ENCODE data around the gene DGKI. TPM values are rescaled to one million over a fixed set of nuclear protein-coding genes. Genes with fewer than 3 reads are reported as not detected.

Gene DGKI
- total and polyA plus RNA-seq, 5 donors from 2014 or later = not detected

DNA sequence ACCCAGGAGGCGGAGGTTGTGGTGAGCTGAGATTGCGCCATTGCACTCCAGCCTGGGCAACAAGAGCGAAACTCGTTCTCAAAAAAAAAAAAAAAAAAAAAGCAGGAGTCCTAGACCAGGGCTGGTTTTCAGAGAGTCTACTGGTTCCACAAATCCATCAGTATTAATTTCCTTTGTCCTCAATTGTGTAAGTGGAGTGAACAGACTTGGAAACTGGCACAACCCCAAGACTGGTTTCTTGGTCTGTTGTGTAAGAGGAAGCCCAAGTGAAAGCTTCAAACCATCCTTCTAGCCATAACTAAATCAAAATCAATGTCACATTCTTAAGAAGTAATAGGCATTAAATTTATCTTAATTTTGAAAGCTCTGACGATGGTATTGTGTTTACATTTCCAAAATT is 213.6 kb downstream of the DGKI start:
- no peak overlapping the region for H3K27ac Mint-ChIP-seq
- Histone ChIP-seq H3K4me1 (ENCODE audit: control insufficient read depth, insufficient read depth, low read length, poor library complexity, severe bottlenecking) (no peaks in the 10 kb centered on the region), H3K9me3 (ENCODE audit: control insufficient read depth in 2 of 2, low read length in 2 of 2) (no peaks in the 10 kb centered on the region), H3K27me3 (ENCODE audit: control insufficient read depth, insufficient read depth, low read length) (no peaks in the 10 kb centered on the region), H3K27ac (ENCODE audit: insufficient read depth, low read length, poor library complexity, severe bottlenecking) (no peak overlapping the region), H3K36me3 (ENCODE audit: control insufficient read depth, insufficient read depth, low read length) (no peaks in the 10 kb centered on the region), H3K4me3 (ENCODE audit: low read depth, low read length) (no peak overlapping the region)
- H3K4me3 Mint-ChIP-seq = no peak overlapping the region
- no peaks in the 10 kb centered on the region for H3K9me3 Mint-ChIP-seq
- ATAC-seq (ENCODE audit: low read depth in 2 of 2) = no peak
- DNase-seq = no peak
- no peaks in the 10 kb centered on the region for H3K36me3 Mint-ChIP-seq
- no peaks in the 10 kb centered on the region for H3K27me3 Mint-ChIP-seq
- no peaks in the 10 kb centered on the region for H3K4me1 Mint-ChIP-seq

GRCh38 chr7:137628216-137628615 is 218.6 kb downstream of the DGKI start:
- Mint-ChIP-seq H3K4me1 (no peaks in the 10 kb centered on the region), H3K27ac (no peak overlapping the region), H3K27me3 (no peaks in the 10 kb centered on the region), H3K36me3 (no peaks in the 10 kb centered on the region), H3K9me3 (no peaks in the 10 kb centered on the region), H3K4me3 (no peak overlapping the region)
- no peak overlapping the region for H3K27ac ChIP-seq (ENCODE audit: insufficient read depth, low read length, poor library complexity, severe bottlenecking)
- H3K36me3 ChIP-seq (ENCODE audit: control insufficient read depth, insufficient read depth, low read length) = no peaks in the 10 kb centered on the region
- no peak for ATAC-seq (ENCODE audit: low read depth in 2 of 2)
- H3K9me3 ChIP-seq (ENCODE audit: control insufficient read depth in 2 of 2, low read length in 2 of 2) = no peaks in the 10 kb centered on the region
- no peak overlapping the region for H3K4me3 ChIP-seq (ENCODE audit: low read depth, low read length)
- no peak for DNase-seq
- H3K27me3 ChIP-seq (ENCODE audit: control insufficient read depth, insufficient read depth, low read length) = peaks cover 2% of the 10 kb centered on the region
- H3K4me1 ChIP-seq (ENCODE audit: control insufficient read depth, insufficient read depth, low read length, poor library complexity, severe bottlenecking) = no peaks in the 10 kb centered on the region

DNA sequence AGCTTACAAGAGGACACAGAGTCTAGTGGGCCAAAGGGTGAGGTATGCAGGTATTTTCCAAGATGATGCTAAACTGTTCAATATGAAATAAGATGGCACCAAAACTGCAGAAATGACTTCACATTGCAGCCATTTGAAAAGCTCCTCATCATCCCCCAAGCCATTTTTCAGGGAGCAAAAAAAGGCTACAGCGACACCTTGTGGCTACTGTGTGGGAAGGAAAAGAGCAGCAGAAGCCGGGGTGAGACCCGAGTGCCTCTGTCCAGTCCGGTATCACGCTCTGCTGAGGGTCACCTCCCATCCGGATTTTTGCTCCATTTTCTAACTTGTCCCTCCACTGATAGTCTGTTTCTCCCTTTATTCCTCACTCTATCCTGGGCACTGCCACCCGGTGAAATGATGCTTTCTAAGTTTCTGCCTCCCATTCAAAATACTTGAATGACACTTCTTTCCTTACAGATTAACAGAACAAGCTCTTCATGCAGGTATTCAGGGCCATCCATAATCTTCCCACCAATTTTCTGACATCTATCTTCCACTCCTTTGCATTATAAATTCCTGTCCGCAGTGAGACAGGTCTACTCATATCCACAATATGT is 220.2 kb downstream of the DGKI start:
- H3K9me3 ChIP-seq (ENCODE audit: control insufficient read depth in 2 of 2, low read length in 2 of 2) = no peaks in the 10 kb centered on the region
- H3K4me1 ChIP-seq (ENCODE audit: control insufficient read depth, insufficient read depth, low read length, poor library complexity, severe bottlenecking) = no peaks in the 10 kb centered on the region
- no peaks in the 10 kb centered on the region for H3K9me3 Mint-ChIP-seq
- ATAC-seq (ENCODE audit: low read depth in 2 of 2) = no peak
- H3K36me3 ChIP-seq (ENCODE audit: control insufficient read depth, insufficient read depth, low read length) = no peaks in the 10 kb centered on the region
- no peaks in the 10 kb centered on the region for H3K36me3 Mint-ChIP-seq
- no peak overlapping the region for H3K27ac Mint-ChIP-seq
- no peak overlapping the region for H3K27ac ChIP-seq (ENCODE audit: insufficient read depth, low read length, poor library complexity, severe bottlenecking)
- H3K4me1 Mint-ChIP-seq = no peaks in the 10 kb centered on the region
- no peak overlapping the region for H3K4me3 ChIP-seq (ENCODE audit: low read depth, low read length)
- H3K4me3 Mint-ChIP-seq = no peak overlapping the region
- peak in 1 of 3 donors; percentile 43 for DNase-seq
- H3K27me3 Mint-ChIP-seq = no peaks in the 10 kb centered on the region
- H3K27me3 ChIP-seq (ENCODE audit: control insufficient read depth, insufficient read depth, low read length) = peaks cover 2% of the 10 kb centered on the region

DNA sequence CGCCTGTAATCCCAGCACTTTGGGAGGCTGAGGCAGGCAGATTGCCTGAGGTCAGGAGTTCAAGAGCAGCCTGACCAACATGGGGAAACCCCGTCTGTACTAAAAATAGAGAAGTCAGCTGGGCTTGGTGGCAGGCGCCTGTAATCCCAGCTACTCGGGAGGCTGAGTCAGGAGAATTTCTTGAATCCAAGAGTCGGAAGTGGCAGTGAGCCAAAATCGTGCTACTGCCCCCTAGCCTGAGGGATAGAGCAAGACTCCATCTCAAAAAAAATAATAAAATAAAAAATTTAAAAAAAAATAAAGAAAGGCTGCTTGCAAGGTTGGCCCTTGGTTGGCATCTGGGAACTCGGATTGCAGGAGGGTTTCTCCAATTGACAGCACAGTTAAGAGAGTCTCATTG is 221.6 kb downstream of the DGKI start:
- no peaks in the 10 kb centered on the region for H3K36me3 ChIP-seq (ENCODE audit: control insufficient read depth, insufficient read depth, low read length)
- peaks cover 2% of the 10 kb centered on the region for H3K27me3 ChIP-seq (ENCODE audit: control insufficient read depth, insufficient read depth, low read length)
- H3K36me3 Mint-ChIP-seq = no peaks in the 10 kb centered on the region
- no peak for DNase-seq
- no peak overlapping the region for H3K27ac ChIP-seq (ENCODE audit: insufficient read depth, low read length, poor library complexity, severe bottlenecking)
- no peak overlapping the region for H3K27ac Mint-ChIP-seq
- H3K4me3 Mint-ChIP-seq = no peak overlapping the region
- no peaks in the 10 kb centered on the region for H3K4me1 Mint-ChIP-seq
- H3K9me3 Mint-ChIP-seq = no peaks in the 10 kb centered on the region
- H3K9me3 ChIP-seq (ENCODE audit: control insufficient read depth in 2 of 2, low read length in 2 of 2) = no peaks in the 10 kb centered on the region
- no peak overlapping the region for H3K4me3 ChIP-seq (ENCODE audit: low read depth, low read length)
- no peak for ATAC-seq (ENCODE audit: low read depth in 2 of 2)
- H3K4me1 ChIP-seq (ENCODE audit: control insufficient read depth, insufficient read depth, low read length, poor library complexity, severe bottlenecking) = no peaks in the 10 kb centered on the region
- H3K27me3 Mint-ChIP-seq = no peaks in the 10 kb centered on the region

DNA sequence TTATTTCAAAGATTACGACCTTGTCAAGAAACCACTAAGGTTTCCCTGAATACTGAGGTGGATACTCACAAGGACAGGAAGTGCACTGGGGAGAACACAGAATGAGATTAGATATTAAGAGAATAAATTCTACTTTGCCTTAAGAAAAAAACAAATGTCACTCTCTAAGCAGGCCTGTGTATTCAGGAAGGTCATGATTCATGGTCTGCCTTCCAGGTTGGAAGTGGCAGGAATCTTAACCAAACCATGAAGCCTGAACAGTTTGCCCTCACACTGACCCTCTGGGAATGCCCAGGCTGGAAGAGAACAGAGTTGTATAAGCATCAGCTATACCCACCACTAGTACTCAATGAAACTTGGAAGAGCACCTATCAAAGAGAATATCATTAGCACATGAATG is 227.6 kb downstream of the DGKI start:
- H3K9me3 Mint-ChIP-seq = no peaks in the 10 kb centered on the region
- Histone ChIP-seq H3K4me1 (ENCODE audit: control insufficient read depth, insufficient read depth, low read length, poor library complexity, severe bottlenecking) (no peaks in the 10 kb centered on the region), H3K27ac (ENCODE audit: insufficient read depth, low read length, poor library complexity, severe bottlenecking) (no peak overlapping the region), H3K27me3 (ENCODE audit: control insufficient read depth, insufficient read depth, low read length) (no peaks in the 10 kb centered on the region), H3K36me3 (ENCODE audit: control insufficient read depth, insufficient read depth, low read length) (no peaks in the 10 kb centered on the region), H3K9me3 (ENCODE audit: control insufficient read depth in 2 of 2, low read length in 2 of 2) (no peaks in the 10 kb centered on the region), H3K4me3 (ENCODE audit: low read depth, low read length) (no peak overlapping the region)
- DNase-seq (no peak), ATAC-seq (ENCODE audit: low read depth in 2 of 2) (no peak)
- no peak overlapping the region for H3K27ac Mint-ChIP-seq
- no peaks in the 10 kb centered on the region for H3K4me1 Mint-ChIP-seq
- no peak overlapping the region for H3K4me3 Mint-ChIP-seq
- peaks cover 6% of the 10 kb centered on the region for H3K27me3 Mint-ChIP-seq
- H3K36me3 Mint-ChIP-seq = no peaks in the 10 kb centered on the region

DNA sequence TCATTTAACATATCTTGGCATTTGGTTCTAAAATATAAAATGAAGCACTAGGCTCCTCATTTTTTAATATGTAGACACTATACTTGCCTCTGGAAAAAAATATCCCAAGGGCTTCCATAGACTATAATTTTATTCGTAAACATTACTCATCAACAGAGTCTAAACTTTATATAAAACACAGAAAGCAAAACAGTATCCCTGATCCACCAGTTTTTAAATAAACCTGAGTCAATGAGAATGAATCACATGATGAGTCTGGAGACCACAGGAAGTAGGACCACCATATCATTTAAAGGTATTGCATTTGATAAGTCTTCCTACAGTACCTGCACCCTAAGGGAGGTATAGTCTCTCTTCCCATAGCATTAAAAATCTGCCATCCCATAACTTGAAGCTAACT is 228.0 kb downstream of the DGKI start:
- Histone ChIP-seq H3K27ac (ENCODE audit: insufficient read depth, low read length, poor library complexity, severe bottlenecking) (no peak overlapping the region), H3K27me3 (ENCODE audit: control insufficient read depth, insufficient read depth, low read length) (no peaks in the 10 kb centered on the region), H3K9me3 (ENCODE audit: control insufficient read depth in 2 of 2, low read length in 2 of 2) (no peaks in the 10 kb centered on the region), H3K36me3 (ENCODE audit: control insufficient read depth, insufficient read depth, low read length) (no peaks in the 10 kb centered on the region), H3K4me3 (ENCODE audit: low read depth, low read length) (no peak overlapping the region), H3K4me1 (ENCODE audit: control insufficient read depth, insufficient read depth, low read length, poor library complexity, severe bottlenecking) (no peaks in the 10 kb centered on the region)
- Mint-ChIP-seq H3K9me3 (no peaks in the 10 kb centered on the region), H3K27me3 (peaks cover 6% of the 10 kb centered on the region), H3K4me3 (no peak overlapping the region), H3K4me1 (no peaks in the 10 kb centered on the region), H3K27ac (no peak overlapping the region), H3K36me3 (no peaks in the 10 kb centered on the region)
- DNase-seq = no peak
- no peak for ATAC-seq (ENCODE audit: low read depth in 2 of 2)

- ATAC-seq (ENCODE audit: low read depth in 2 of 2) = no peak
- H3K4me1 ChIP-seq (ENCODE audit: control insufficient read depth, insufficient read depth, low read length, poor library complexity, severe bottlenecking) = no peaks in the 10 kb centered on the region
- Mint-ChIP-seq H3K4me1 (no peaks in the 10 kb centered on the region), H3K36me3 (no peaks in the 10 kb centered on the region), H3K27ac (no peak overlapping the region), H3K27me3 (peaks cover 11% of the 10 kb centered on the region), H3K4me3 (no peak overlapping the region), H3K9me3 (no peaks in the 10 kb centered on the region)
- no peak for DNase-seq
- H3K27me3 ChIP-seq (ENCODE audit: control insufficient read depth, insufficient read depth, low read length) = peaks cover 2% of the 10 kb centered on the region
- H3K4me3 ChIP-seq (ENCODE audit: low read depth, low read length) = no peak overlapping the region
- no peaks in the 10 kb centered on the region for H3K9me3 ChIP-seq (ENCODE audit: control insufficient read depth in 2 of 2, low read length in 2 of 2)
- H3K27ac ChIP-seq (ENCODE audit: insufficient read depth, low read length, poor library complexity, severe bottlenecking) = no peak overlapping the region
- H3K36me3 ChIP-seq (ENCODE audit: control insufficient read depth, insufficient read depth, low read length) = no peaks in the 10 kb centered on the region
These were observed 233.7 kb downstream of the DGKI start for GRCh38 chr7:137613006-137613525.

DNA sequence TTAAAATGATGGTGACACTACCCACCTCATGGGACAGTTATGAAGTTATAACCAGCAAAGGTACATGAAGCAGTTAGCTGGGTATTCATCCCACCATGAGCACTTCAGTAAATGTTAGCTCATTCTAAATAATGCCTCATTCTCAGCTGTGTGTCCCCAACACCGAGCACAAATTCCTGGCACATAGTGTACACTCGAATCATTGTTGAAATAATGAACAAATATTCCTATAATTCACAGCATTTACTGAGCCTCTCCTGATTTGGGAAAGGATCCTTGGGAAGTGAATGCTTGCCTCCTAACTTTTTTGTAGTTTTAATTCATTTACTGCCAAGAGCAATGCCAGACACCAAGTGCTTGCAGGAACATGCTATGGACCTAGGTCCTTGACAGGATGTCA is 235.2 kb downstream of the DGKI start:
- H3K36me3 Mint-ChIP-seq = no peaks in the 10 kb centered on the region
- no peaks in the 10 kb centered on the region for H3K9me3 ChIP-seq (ENCODE audit: control insufficient read depth in 2 of 2, low read length in 2 of 2)

More for the DNA sequence above, 235.2 kb downstream of the DGKI start:
- Histone ChIP-seq H3K4me1 (ENCODE audit: control insufficient read depth, insufficient read depth, low read length, poor library complexity, severe bottlenecking) (no peaks in the 10 kb centered on the region), H3K27me3 (ENCODE audit: control insufficient read depth, insufficient read depth, low read length) (peaks cover 2% of the 10 kb centered on the region), H3K36me3 (ENCODE audit: control insufficient read depth, insufficient read depth, low read length) (no peaks in the 10 kb centered on the region), H3K27ac (ENCODE audit: insufficient read depth, low read length, poor library complexity, severe bottlenecking) (no peak overlapping the region), H3K4me3 (ENCODE audit: low read depth, low read length) (no peak overlapping the region)
- Mint-ChIP-seq H3K4me3 (no peak overlapping the region), H3K4me1 (no peaks in the 10 kb centered on the region), H3K9me3 (no peaks in the 10 kb centered on the region), H3K27ac (no peak overlapping the region), H3K27me3 (peaks cover 11% of the 10 kb centered on the region)
- DNase-seq = no peak
- no peak for ATAC-seq (ENCODE audit: low read depth in 2 of 2)

All from CD4-positive, CD25-positive, alpha-beta regulatory T cell (primary cell).